ENCODE data around the gene TNXB. TPM values are rescaled to one million over a fixed set of nuclear protein-coding genes. Genes with fewer than 3 reads are reported as not detected.

The TNXB gene
- total and polyA plus RNA-seq, 9 of the 15 experiments (the other 6 are each of a cell fraction or from before 2014, with no cell fraction given) = 0.14 to 28.1 (median 12.4) TPM

GRCh38 chr6:32096394-32097258, 12.5 kb downstream of the TNXB start:
- intact Hi-C loops (cut with micrococcal nuclease) = no loop called here
- Histone ChIP-seq H3K4me1 (replicated peaks in 1 of 2; ENCODE audit: control insufficient read depth in 2 of 2, insufficient read depth in 2 of 2, low read length in 2 of 2) (peaks cover 9 to 22% of the 10 kb centered on the region in 2 experiments), H3K4me2 (ENCODE audit: insufficient read depth, low read length) (no peak overlapping the region), H3K36me3 (ENCODE audit: control insufficient read depth, insufficient read depth, low read length) (no peaks in the 10 kb centered on the region), H3K4me3 (no peak overlapping the region), H4K20me1 (replicated peaks; ENCODE audit: control insufficient read depth, insufficient read depth, low read length) (no peaks in the 10 kb centered on the region; the same call in 1 of the 2 replicates), H3K27ac (ENCODE audit: extremely low read depth, low read depth, low read length) (no peak overlapping the region), H2AFZ (ENCODE audit: low read depth, low read length) (no peak overlapping the region), H3K9me3 (replicated peaks; ENCODE audit: control insufficient read depth, insufficient read depth, low read depth, low read length) (no peaks in the 10 kb centered on the region), H3K27me3 (ENCODE audit: control insufficient read depth in 2 of 2, insufficient read depth in 2 of 2, low read length in 2 of 2) (peaks cover 47 to 73% of the 10 kb centered on the region in 2 experiments), H3K9me1 (ENCODE audit: control insufficient read depth, insufficient read depth, low read length) (no peaks in the 10 kb centered on the region), H3K79me2 (ENCODE audit: control insufficient read depth, insufficient read depth, low read length) (no peaks in the 10 kb centered on the region), H3K9ac (ENCODE audit: insufficient read depth in 1 of 2, low read depth in 2 of 2, low read length in 2 of 2) (no peak overlapping the region; a peak in 1 of 4 replicates)
- in situ Hi-C loops (cut with MboI) = loop anchor here (10.0 kb wide), 1 partner anchor 318 kb away; no protein-coding TSS in a partner anchor
- 40% methylated on average over 80 of the region's 90 CpGs for WGBS (ENCODE audit: insufficient coverage, low coverage, missing lambda C conversion rate)
- DNase-seq (ENCODE audit: extremely low read depth in 1 of 4, low spot score in 3 of 4) (no peak), FAIRE-seq (no peak), ATAC-seq (peak; percentile 17; the same call in 2 of the 3 replicates)
- TF ChIP-seq ZNF133 (CRISPR knock-in tag; IDR thresholded peaks at IDR 0.05) (no peak), ID3 (CRISPR knock-in tag; IDR thresholded peaks at IDR 0.05) (no peak), ID3 (tag; IDR thresholded peaks at IDR 0.05) (no peak), SRSF7 (optimal IDR thresholded peaks at IDR 0.05; ENCODE audit: low read depth, low read length) (no peak), FUS (optimal IDR thresholded peaks at IDR 0.05; ENCODE audit: low read depth, low read length) (peak; percentile 20), SAFB (IDR thresholded peaks at IDR 0.05; ENCODE audit: borderline replicate concordance, low read depth, low read length) (no peak), NONO (IDR thresholded peaks at IDR 0.05; ENCODE audit: low read depth in 2 of 2, low read length in 1 of 2) (no peak), CTCF (IDR thresholded peaks at IDR 0.05 in 2 of 3, conservative IDR thresholded peaks at IDR 0.05 in 1 of 3; ENCODE audit: insufficient read depth in 2 of 3, low read depth in 1 of 3, low read length in 3 of 3) (peak in 1 of 3 experiments; percentile 3; a peak in 1 of 6 replicates), IRF9 (tag; IDR thresholded peaks at IDR 0.05) (no peak), ZBTB33 (CRISPR knock-in tag; IDR thresholded peaks at IDR 0.05) (peak; percentile 87), SP2 (IDR thresholded peaks at IDR 0.05; ENCODE audit: extremely low read depth, low read depth, low read length, poor library complexity, severe bottlenecking) (no peak)
- CTCF ChIA-PET (ENCODE audit: low intra/inter-chr PET ratio) = no interaction called here
- POLR2A ChIA-PET = interaction anchor here (0.5 to 7.4 kb wide), 5 partner anchors 12 to 1313 kb away, joined by 3 to 38 read pairs (median 3); partner anchors contain the start of gene TNXB
- BruUV-seq (replicated peaks) = no TSS peak

Measured in K562 (cell line).